Left cardiac atrium (tissue), 4 donors: ENCODE data around the gene TSHZ2. TPM values are rescaled to one million over a fixed set of nuclear protein-coding genes. Genes with fewer than 3 reads are reported as not detected.

Experiments used
- ATAC-seq, 2 donors: fragments of 200-7000 bp; cut with Tn5 transposase; one replicate each; pipeline ENCODE4 v1.9.1; 2020; ENCODE audit warnings: mild to moderate bottlenecking in 2 of 2, moderate library complexity in 2 of 2
- DNase-seq: peaks from one replicate; pipeline ENCODE4 v3.0.0-alpha.2; 2020
- intact Hi-C, 2 donors: fragments of 100-400 bp; cut with DNase I; formaldehyde crosslinking; loops; one replicate each; pipeline versions ENCODE4 v1.14.1 to v1.15.1; 2022 to 2023
- total RNA-seq, 2 donors: library from RNA; stranded (reverse); fragmentation: NEBNext Ultra II Directional; extraction: Animal tissue kit (Norgen Biotek cat#: 25700); gene quantifications; one replicate each; pipeline ENCODE4 v1.2.1, GENCODE V29; 2021
- donor health status: DM: no; HTN: yes; CAD: no.
- donor health status: DM: no; HTN: yes; CAD: no; lungs with severe emphysema.
- donor health status: DM: yes; HTN: yes; CAD: no.
- donor health status: Dilated cardiomyopathy.

The TSHZ2 gene
- total RNA-seq, 2 donors from 2014 or later, result 12.0 to 12.6 TPM

DNA sequence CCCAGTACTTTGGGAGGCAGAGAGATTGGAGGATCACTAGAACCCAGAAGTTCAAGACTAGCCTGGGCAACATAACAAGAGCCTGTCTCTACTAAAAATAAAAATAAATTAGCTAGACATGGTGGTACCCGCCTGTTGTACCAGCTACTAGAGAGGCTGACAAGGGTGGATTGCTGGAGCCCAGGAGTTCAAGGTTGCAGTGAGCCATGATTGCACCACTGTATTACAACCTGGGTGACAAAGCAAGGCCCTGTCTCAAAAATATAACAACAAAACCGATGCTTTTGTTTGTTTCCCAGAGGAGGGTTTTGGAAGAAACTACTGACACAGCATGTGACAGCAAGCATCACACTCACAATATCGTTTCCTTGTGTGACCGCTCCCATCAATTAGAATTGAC is 119.6 kb downstream of the TSHZ2 start:
- ATAC-seq (no peak), DNase-seq (no peak)
- intact Hi-C loops, result no loop called here

DNA sequence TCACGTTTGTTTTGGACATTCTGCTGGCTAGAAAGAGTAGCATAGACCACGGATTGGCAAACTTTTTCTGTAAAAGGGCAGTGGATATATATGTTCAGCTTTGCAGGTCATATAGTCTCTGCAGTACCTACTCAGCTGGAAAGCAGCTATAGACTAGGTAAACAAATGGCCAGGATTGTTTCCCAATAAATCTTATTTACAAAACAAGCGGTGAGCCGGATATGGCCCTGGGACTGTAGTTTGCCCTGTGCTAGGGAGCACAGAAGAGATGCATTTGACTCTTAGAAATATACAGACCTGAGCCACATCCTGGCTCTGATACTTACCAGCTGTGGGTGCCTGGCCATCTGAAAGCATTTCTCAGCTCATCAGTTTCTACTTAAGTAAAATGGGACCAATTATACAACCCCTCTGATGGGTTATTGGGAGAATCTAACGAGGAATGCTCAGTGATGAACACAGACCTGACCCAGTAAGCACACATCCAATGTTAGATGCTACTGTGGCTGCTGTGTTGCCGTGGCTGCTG is 120.7 kb downstream of the TSHZ2 start:
- no peak for ATAC-seq
- intact Hi-C loops, result no loop called here
- no peak for DNase-seq

DNA sequence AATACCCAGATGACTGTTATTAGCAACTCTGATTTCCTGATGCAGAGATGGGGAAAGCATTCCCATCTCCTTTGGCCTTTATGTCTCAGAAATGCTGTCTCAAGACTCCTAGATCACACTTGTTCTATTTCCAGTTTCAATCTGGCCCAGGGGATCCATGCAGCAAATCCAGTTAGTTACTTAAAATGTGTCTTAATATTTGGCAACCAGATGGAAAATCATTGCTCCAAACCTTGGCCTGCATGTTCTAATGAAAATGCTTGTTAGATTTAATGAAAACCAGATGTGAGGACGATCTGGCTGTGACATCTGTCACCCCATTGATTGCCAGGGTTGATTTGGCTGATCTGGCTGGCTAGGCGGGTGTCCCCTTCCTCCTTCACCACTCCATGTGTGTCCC is 125.2 kb downstream of the TSHZ2 start:
- ATAC-seq, result peak in 1 of 2 donors; percentile 73

GRCh38 chr20:53097791-53098190 is 125.6 kb downstream of the TSHZ2 start:
- intact Hi-C loops, result no loop called here
- no peak for ATAC-seq
- no peak for DNase-seq

More for the DNA sequence above, 125.2 kb downstream of the TSHZ2 start:
- no peak for DNase-seq
- intact Hi-C loops, result no loop called here

DNA sequence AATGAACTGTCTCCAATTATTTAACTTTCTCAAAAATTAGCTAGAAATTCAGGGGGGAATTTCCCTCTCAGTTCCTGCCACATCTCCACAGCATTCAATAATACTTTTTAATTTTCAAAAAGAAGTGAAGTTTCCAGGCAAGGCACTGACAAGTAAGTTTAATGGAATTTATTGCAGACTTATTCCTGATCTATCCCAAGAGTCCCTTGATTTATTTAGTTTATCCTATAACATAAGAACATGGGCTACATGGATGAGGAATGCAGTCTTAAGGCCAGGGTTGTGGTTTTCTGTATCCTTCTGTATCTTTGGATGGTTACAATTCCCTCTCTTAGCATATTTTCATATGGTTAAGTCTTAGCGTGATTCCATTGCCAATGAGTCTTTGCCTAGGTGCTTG is 126.5 kb downstream of the TSHZ2 start:
- intact Hi-C loops, result no loop called here
- DNase-seq (no peak), ATAC-seq (no peak)

DNA sequence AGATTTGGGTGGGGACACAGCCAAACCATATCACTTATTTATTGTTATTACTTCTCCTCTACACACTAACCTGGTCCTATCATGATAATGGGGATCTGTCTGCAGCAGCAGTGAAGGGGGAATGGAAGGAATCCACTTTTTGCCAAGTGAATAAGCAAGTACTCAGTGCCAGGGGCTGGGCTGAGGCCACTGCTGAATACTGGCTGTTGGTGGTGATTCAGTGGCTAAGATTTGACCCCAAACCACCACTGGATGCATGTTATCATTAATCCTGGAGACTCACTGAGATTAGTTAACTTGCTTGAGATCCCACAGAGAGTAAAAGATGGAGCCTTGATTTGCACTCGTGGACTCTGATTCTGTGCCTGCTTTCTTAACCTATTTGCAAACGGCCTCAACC is 127.7 kb downstream of the TSHZ2 start:
- intact Hi-C loops, result no loop called here
- ATAC-seq (no peak), DNase-seq (no peak)

DNA sequence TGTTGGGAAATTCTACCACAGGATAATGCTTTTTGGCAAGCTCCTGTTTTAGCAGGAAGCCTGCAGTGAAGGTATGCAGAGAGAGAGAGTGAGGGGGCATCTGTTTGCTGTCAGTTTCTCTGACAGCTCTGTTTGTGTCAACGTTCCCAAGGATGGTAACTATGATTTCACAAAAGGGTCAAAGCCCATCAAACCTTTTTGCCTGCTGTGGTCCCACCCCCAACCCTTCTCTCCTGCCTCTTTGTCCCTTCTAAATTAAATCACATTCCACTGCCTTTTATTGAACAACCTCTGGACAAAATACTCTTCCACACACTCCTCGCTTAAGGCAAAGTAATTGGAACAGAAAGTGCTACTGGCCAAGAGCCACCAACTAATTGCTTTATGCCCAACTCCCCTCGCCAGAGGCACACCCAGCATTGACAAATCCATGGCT is 128.3 kb downstream of the TSHZ2 start:
- no peak for ATAC-seq
- intact Hi-C loops, result no loop called here

GRCh38 chr20:53101992-53102760 is 130.0 kb downstream of the TSHZ2 start:
- intact Hi-C loops, result no loop called here
- DNase-seq (no peak), ATAC-seq (no peak)

More for the DNA sequence above, 128.3 kb downstream of the TSHZ2 start:
- no peak for DNase-seq

DNA sequence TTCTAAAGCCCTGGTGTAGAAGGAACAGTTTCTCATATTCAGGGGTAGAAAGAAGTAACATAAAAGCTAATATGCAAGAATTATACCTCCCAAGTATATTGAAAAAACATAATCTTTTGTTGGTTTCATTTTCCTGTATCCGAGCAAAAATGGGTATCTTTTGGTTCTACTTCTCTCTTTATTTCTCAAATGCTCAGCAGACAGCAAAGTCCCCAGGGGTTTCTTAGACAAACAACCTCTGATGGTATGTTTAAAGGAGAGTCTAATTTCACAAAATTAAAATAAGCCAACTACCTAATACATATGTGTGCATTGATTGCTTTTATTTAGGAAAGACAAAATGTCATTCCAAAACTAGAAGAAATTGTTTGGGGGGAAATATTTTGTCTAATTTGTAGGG is 131.0 kb downstream of the TSHZ2 start:
- no peak for DNase-seq
- no peak for ATAC-seq
- intact Hi-C loops, result no loop called here

DNA sequence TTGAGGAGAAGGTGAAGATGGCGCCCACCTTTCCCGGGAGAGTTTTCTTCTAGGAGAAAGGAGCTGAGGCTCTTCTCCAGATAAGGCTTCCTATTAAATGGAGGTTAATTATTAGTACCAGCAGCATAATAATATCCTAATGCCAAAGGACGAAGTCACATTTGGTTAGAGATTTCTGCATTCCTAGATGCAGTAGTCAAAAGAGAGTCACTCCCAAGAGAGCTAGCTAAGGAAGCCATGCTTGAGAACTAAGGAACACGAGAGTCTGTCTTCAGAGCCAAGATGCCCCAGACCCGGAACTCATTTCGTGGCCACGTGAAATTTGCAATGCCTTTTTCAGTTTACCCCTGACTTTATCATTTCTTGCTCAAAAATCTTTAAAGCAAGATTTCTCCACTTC is 132.7 kb downstream of the TSHZ2 start:
- intact Hi-C loops, result no loop called here
- DNase-seq (no peak), ATAC-seq (no peak)

- no peak for DNase-seq
- intact Hi-C loops, result no loop called here
- no peak for ATAC-seq
Observed at GRCh38 chr20:53116733-53117132, 144.6 kb downstream of the TSHZ2 start.

GRCh38 chr20:53122853-53123252 is 150.7 kb downstream of the TSHZ2 start:
- ATAC-seq (no peak), DNase-seq (no peak)
- intact Hi-C loops, result no loop called here

- peak; percentile 83 to 94 for ATAC-seq
- peak; percentile 45 for DNase-seq
- intact Hi-C loops, result no loop called here
Observed at GRCh38 chr20:53124075-53124551, 152.0 kb downstream of the TSHZ2 start.

DNA sequence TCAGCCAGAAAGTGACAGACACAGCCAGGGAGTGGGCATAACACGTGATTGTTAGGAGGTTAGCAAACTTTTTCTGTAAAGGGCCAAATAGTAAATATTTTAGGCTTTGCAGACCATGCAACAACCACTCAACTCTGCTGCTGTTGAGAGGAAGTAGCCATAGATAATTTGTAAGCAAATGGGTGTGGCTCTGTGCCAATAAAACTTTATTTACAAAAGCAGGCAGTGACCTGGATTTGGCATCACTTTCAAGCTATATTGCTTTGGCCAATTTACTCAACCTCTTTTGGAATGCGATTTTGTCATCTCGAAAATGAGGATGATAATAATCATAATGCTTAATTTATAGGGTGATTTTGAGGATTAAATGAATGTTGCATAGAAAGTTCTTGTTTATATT is 152.6 kb downstream of the TSHZ2 start:
- intact Hi-C loops, result no loop called here
- ATAC-seq, result no peak
- no peak for DNase-seq

DNA sequence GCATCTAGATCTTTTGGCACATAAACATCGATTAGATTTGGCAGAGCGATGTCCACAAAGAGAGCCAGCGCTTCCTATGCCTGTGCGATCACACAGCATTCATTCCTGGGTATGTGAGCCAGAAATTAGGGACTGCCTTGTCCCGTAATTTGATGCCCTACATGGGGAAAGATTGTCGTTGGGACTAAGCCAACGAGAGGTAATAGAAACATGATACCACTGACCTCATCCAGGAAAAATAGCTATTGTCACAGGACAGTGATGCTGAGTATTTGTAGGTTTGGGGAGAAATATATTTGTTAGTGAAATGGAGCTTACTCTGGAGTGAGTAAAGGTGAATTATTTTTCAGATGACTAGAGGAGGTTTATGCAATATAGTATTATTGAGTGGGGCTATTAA is 154.0 kb downstream of the TSHZ2 start:
- DNase-seq (no peak), ATAC-seq (no peak)
- intact Hi-C loops, result no loop called here

- intact Hi-C loops, result no loop called here
- DNase-seq (no peak), ATAC-seq (no peak)
Observed at GRCh38 chr20:53127027-53127426, 154.9 kb downstream of the TSHZ2 start.

DNA sequence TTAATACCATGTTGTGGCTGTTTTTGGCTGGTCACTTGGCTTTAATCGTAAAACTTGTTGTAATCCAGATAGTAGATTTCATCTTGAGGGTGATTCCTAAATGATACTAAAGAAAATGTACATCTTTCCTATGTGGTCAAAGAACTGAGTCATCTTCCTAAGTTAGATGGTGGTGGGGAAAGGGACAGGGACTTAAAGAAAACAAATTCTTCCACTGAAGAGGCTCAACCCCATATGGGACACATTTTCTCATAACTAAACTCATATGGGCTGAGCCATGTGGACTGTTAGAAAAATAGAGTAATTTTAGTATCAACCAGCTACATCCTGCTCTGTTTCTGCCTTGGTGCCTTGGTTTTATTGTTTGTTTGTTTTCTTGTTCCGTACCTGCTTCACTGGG is 155.8 kb downstream of the TSHZ2 start:
- no peak for ATAC-seq
- intact Hi-C loops, result no loop called here
- no peak for DNase-seq

- ATAC-seq, result no peak
- intact Hi-C loops, result no loop called here
- DNase-seq, result no peak
Observed at GRCh38 chr20:53129563-53129962, 157.4 kb downstream of the TSHZ2 start.

GRCh38 chr20:53130795-53131194 is 158.6 kb downstream of the TSHZ2 start:
- ATAC-seq, result no peak

GRCh38 chr20:53133125-53133524 is 161.0 kb downstream of the TSHZ2 start:
- ATAC-seq (no peak), DNase-seq (no peak)
- intact Hi-C loops, result no loop called here

More at GRCh38 chr20:53130795-53131194, 158.6 kb downstream of the TSHZ2 start:
- no peak for DNase-seq
- intact Hi-C loops, result no loop called here

DNA sequence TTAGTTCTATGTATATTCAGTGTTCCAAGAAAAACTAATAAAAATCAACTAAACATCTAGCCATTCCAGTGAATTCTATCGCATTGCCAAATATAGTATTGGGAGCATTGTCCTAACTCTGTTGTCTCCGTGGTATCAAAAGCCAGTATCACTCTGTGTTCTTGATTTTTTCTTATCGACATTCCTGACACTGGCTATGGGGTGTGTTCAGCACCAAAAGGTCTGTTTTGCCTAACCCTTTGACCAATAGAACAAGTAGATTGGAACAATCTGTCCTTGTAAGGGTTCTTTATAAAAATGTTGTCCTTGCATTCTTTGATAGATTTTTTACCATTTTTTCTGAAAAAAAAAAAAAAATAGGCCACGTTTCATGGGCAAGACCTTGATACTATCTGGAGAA is 161.5 kb downstream of the TSHZ2 start:
- intact Hi-C loops, result no loop called here
- DNase-seq (no peak), ATAC-seq (no peak)
